Smooth muscle cell (in vitro differentiated cells): ENCODE data around the gene CLSTN2. TPM values are rescaled to one million over a fixed set of nuclear protein-coding genes. Genes with fewer than 3 reads are reported as not detected.

Source experiments
- DNase-seq: peaks from one replicate; lab custom pipeline; 2025; ENCODE audit not compliant: unreplicated experiment; lab: John Stamatoyannopoulos, UW
- H2AFZ ChIP-seq: fragments of 200-600 bp; sonication (generic); 2 replicates; pipeline ENCODE4 v1.6.0; 2016; ENCODE audit warnings: antibody characterized with exemption, low read depth, mild to moderate bottlenecking
- H3F3A ChIP-seq: fragments of 200-600 bp; sonication (generic); 2 replicates; pipeline ENCODE4 v1.6.0; 2017; ENCODE audit warnings: antibody characterized with exemption, low read depth
- H3K27ac ChIP-seq: fragments of 200-600 bp; sonication (generic); 2 replicates; pipeline ENCODE4 v1.5.1; 2016; ENCODE audit warnings: low read depth, mild to moderate bottlenecking
- H3K27me3 ChIP-seq: fragments of 200-600 bp; sonication (generic); 2 replicates; pipeline ENCODE4 v1.6.1; 2016; ENCODE audit warnings: low read depth, mild to moderate bottlenecking
- H3K36me3 ChIP-seq: fragments of 200-600 bp; sonication (generic); 2 replicates; pipeline ENCODE4 v1.5.1; 2016; ENCODE audit warnings: low read depth
- H3K4me1 ChIP-seq: fragments of 200-600 bp; sonication (generic); 2 replicates; pipeline ENCODE4 v1.5.1; 2016; ENCODE audit warnings: low read depth
- H3K4me2 ChIP-seq: fragments of 200-600 bp; sonication (generic); 2 replicates; pipeline ENCODE4 v1.6.0; 2016; ENCODE audit warnings: mild to moderate bottlenecking
- H3K4me3 ChIP-seq: fragments of 200-600 bp; sonication (generic); 2 replicates; pipeline ENCODE4 v1.5.1; 2016; ENCODE audit warnings: mild to moderate bottlenecking
- H3K79me2 ChIP-seq: fragments of 200-600 bp; sonication (generic); 2 replicates; pipeline ENCODE4 v1.6.0; 2016; ENCODE audit warnings: low read depth, mild to moderate bottlenecking
- H3K9ac ChIP-seq: fragments of 200-600 bp; sonication (generic); 2 replicates; pipeline ENCODE4 v1.6.0; 2016; ENCODE audit warnings: low read depth
- H3K9me3 ChIP-seq: fragments of 200-600 bp; sonication (generic); replicated peaks from 2 replicates; pipeline ENCODE4 v1.5.1; 2016; ENCODE audit warnings: low read depth
- H4K20me1 ChIP-seq: fragments of 200-600 bp; sonication (generic); 2 replicates; pipeline ENCODE4 v1.6.0; 2016; ENCODE audit warnings: low read depth
- WGBS: methylation state at CpG from one replicate; pipeline ENCODE4 v1.1.7; 2016; ENCODE audit warnings: low lambda C conversion rate; 5-methylcytosine and 5-hydroxymethylcytosine counted together
- polyA plus RNA-seq: library from polyadenylated mRNA; unstranded; fragments of >200 nt; fragmentation: Nextera tagmentation; extraction: Ambion mirVana; gene quantifications from 2 replicates; pipeline ENCODE4 v1.2.1, GENCODE V29; 2016
- total RNA-seq: library from RNA; depleted of rRNA; stranded (reverse); fragments of >200 nt; gene quantifications from 2 replicates; pipeline ENCODE4 v1.2.3, GENCODE V29; 2014
- TF ChIP-seq, protein P1 (sequence below): fragments of 200-600 bp; sonication (generic); IDR thresholded peaks from 2 replicates; pipeline ENCODE4 v1.5.1; 2017; ENCODE audit warnings: borderline replicate concordance, mild to moderate bottlenecking, antibody characterized with exemption; ENCODE audit not compliant: insufficient read depth, poor library complexity, severe bottlenecking

The CLSTN2 gene
- total and polyA plus RNA-seq, 2 experiments from 2014 or later = 0.91 to 1.5 TPM

DNA sequence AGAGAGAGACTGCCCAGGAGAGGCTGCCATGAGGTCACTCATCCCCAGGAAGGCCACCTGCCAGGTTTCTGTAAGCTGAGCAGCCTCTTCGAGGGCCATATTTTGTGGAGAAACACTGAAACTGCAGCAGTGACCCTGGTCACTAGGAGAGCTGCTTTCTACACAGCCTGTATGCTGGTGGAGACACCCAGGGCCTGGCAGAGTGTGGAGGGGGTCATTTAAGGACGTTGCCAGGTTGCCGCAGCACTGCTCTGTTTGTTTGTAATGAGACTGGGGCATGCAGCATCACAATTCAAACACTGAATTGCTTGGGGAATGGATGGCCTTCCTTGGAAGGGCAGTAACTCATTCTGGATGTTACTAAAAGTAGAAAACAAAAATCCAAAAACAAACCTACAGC is 638.0 kb downstream of the CLSTN2 start:
- no peak overlapping the region for H3K4me2 ChIP-seq
- H3K4me3 ChIP-seq = no peak overlapping the region
- H3K27me3 ChIP-seq = no peaks in the 10 kb centered on the region
- no peak overlapping the region for H2AFZ ChIP-seq
- no peaks in the 10 kb centered on the region for H4K20me1 ChIP-seq
- H3K79me2 ChIP-seq = no peaks in the 10 kb centered on the region
- H3K9me3 ChIP-seq = no peaks in the 10 kb centered on the region
- DNase-seq = no peak
- 88% methylated on average over 3 of the region's 3 CpGs for WGBS
- H3K36me3 ChIP-seq = no peaks in the 10 kb centered on the region
- H3K27ac ChIP-seq = no peak overlapping the region
- no peak overlapping the region for H3K9ac ChIP-seq
- H3K4me1 ChIP-seq = no peaks in the 10 kb centered on the region
- TF ChIP-seq, protein P1, sequence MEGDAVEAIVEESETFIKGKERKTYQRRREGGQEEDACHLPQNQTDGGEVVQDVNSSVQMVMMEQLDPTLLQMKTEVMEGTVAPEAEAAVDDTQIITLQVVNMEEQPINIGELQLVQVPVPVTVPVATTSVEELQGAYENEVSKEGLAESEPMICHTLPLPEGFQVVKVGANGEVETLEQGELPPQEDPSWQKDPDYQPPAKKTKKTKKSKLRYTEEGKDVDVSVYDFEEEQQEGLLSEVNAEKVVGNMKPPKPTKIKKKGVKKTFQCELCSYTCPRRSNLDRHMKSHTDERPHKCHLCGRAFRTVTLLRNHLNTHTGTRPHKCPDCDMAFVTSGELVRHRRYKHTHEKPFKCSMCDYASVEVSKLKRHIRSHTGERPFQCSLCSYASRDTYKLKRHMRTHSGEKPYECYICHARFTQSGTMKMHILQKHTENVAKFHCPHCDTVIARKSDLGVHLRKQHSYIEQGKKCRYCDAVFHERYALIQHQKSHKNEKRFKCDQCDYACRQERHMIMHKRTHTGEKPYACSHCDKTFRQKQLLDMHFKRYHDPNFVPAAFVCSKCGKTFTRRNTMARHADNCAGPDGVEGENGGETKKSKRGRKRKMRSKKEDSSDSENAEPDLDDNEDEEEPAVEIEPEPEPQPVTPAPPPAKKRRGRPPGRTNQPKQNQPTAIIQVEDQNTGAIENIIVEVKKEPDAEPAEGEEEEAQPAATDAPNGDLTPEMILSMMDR = no peak
- no peaks in the 10 kb centered on the region for H3F3A ChIP-seq

DNA sequence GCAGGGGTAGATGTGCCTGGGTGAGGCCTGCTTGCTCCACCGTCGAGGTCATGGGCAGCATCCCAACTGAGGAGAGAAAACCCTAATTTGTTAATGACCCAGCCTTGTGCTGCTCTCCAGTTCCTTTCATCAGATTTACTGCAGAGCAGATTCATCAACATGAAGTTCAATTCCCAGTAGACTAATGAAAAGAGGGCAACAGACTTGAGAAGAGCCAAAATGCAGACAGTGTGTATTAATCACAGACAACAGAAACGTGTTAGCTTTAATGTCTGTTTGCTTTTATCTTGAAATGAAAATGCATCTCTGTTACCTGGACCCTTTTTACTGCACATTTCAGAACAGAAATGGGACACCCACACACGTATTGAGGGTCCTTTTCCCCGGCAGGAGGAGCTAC is 639.4 kb downstream of the CLSTN2 start:
- no peaks in the 10 kb centered on the region for H3K9me3 ChIP-seq
- H3K36me3 ChIP-seq = no peaks in the 10 kb centered on the region
- H2AFZ ChIP-seq = no peak overlapping the region
- TF ChIP-seq, protein P1 = no peak
- DNase-seq = no peak
- H3K4me3 ChIP-seq = no peak overlapping the region
- no peaks in the 10 kb centered on the region for H3K79me2 ChIP-seq
- no peak overlapping the region for H3K4me2 ChIP-seq
- H3K27ac ChIP-seq = no peak overlapping the region
- no peak overlapping the region for H3K9ac ChIP-seq
- WGBS = 75% methylated on average over 5 of the region's 5 CpGs
- H3F3A ChIP-seq = no peaks in the 10 kb centered on the region
- H3K4me1 ChIP-seq = no peaks in the 10 kb centered on the region
- no peaks in the 10 kb centered on the region for H4K20me1 ChIP-seq
- no peaks in the 10 kb centered on the region for H3K27me3 ChIP-seq

GRCh38 chr3:140576449-140576848 is 641.5 kb downstream of the CLSTN2 start:
- Histone ChIP-seq H3K9me3 (no peaks in the 10 kb centered on the region), H3K27ac (no peak overlapping the region), H3K4me1 (no peaks in the 10 kb centered on the region), H3K9ac (no peak overlapping the region), H4K20me1 (no peaks in the 10 kb centered on the region), H3K4me2 (no peak overlapping the region), H3K36me3 (no peaks in the 10 kb centered on the region), H2AFZ (no peak overlapping the region), H3K4me3 (no peak overlapping the region), H3F3A (no peaks in the 10 kb centered on the region), H3K79me2 (no peaks in the 10 kb centered on the region), H3K27me3 (no peaks in the 10 kb centered on the region)
- WGBS = 71% methylated on average over 5 of the region's 5 CpGs
- TF ChIP-seq, protein P1 = no peak
- DNase-seq = no peak

- Histone ChIP-seq H3K36me3 (no peaks in the 10 kb centered on the region), H3K79me2 (no peaks in the 10 kb centered on the region), H3K4me2 (no peak overlapping the region), H2AFZ (no peak overlapping the region), H3K9me3 (no peaks in the 10 kb centered on the region), H4K20me1 (no peaks in the 10 kb centered on the region), H3K4me3 (no peak overlapping the region), H3K27me3 (no peaks in the 10 kb centered on the region), H3K27ac (no peak overlapping the region), H3K4me1 (no peaks in the 10 kb centered on the region), H3K9ac (no peak overlapping the region), H3F3A (no peaks in the 10 kb centered on the region)
- no peak for DNase-seq
- TF ChIP-seq, protein P1 = no peak
- WGBS = 95% methylated on average over 4 of the region's 4 CpGs
Observed at GRCh38 chr3:140577911-140578310, 642.9 kb downstream of the CLSTN2 start.
